Measurements from ENCODE around the gene HOXC9.

Gene HOXC9

DNA sequence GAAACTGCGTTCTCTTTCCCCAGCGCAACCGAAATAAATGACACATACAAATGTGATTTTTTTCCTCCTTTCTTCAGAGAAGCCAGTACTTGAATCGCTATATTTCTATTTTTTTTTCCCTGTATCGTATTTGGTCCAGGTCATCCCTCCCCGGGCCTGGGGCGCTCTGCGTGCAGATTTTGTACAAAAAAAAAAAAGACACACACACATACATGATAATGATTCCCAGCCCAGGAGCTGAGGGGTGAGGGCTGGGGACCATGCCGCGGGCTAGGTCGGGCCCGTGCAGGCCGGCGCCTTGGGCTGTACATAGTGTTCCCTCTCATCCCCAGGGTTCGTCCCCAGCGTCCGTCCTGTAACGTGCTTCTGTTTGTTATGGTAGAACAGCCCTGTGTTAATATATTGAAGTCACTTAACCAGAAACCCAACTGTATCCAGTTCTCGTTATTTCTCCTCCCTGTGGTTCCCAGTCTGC lies 3.0 kb downstream of the HOXC9 start:
- DNase-seq = no peak

- no peak for DNase-seq
Observed at GRCh38 chr12:54003625-54004024, 3.7 kb downstream of the HOXC9 start.

GRCh38 chr12:54004063-54004840 lies 4.3 kb downstream of the HOXC9 start:
- DNase-seq = no peak

DNA sequence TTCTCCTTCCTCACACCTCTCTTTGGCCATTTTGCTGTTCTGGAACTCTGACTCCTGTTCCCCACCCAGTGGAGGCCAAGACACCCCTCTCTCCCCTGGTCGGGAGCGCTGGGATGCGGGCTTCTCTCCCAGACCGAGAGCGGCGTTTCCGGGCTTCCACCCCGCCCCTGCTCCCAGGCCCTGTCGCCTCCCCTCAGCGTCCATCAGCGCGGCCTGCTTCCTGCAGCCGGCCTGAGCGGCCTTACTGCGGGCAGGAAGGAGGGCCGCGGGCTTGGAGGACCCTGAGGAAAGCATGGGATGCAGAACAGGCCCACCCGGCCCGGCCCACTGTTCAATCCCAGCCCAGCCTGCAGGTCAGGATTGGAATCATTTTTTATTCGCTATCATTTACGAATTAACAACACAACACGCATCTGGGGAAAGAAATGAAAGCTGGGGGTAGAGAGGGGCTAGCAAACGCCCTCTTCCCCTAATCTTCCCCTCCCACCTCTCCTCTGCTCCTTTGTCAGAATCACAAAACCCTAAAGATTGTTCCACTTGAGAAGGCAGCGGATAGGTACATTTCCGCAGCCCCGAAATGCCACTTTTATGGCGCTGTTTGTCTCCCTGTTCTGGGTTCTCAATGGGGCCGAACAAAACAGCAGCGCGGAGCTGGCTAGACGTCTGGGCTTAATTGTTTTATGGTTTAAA lies 5.0 kb downstream of the HOXC9 start:
- DNase-seq = no peak

- DNase-seq = no peak
Observed at GRCh38 chr12:54005531-54005852, 5.5 kb downstream of the HOXC9 start.

GRCh38 chr12:54005853-54006558 lies 6.0 kb downstream of the HOXC9 start:
- peak; percentile 77 for DNase-seq

GRCh38 chr12:54006559-54007220 lies 6.7 kb downstream of the HOXC9 start:
- DNase-seq = no peak

DNA sequence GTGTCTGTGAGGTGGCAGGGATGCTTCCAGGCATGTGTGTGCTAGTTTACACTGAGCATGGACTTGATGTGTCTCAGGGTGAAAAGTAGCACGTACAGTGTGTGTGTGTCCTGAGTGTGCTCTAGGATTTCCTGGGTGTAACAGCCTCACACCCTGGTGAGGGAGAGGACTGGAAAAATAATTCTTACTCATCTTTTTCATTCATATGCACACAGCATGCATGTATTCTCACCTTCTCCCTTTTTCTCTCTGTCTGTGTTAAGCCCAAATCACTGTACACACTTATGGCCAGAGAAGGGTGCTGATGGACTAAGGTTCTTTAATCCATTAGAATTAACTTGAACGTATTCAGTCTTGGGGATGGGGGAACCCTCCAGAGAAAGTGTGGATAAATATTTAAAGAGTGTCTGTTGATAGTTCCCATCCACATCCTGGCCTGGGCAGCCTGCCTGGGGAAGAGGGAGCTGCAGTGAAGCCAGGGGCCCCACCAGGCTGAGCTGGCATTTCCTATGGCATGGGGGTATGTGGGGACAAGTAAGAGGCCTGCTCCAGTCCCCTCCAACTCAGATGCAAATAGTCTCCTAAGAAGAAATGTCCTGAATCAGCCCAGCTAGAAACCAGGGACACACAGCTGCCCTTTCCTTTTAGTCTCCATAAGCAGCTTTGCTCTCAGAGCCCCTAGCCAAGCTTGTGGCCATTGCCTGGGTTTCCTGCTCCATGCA lies 7.7 kb downstream of the HOXC9 start:
- DNase-seq = no peak

GRCh38 chr12:54008260-54008552 lies 8.2 kb downstream of the HOXC9 start:
- no peak for DNase-seq

GRCh38 chr12:54009171-54010052 lies 9.5 kb downstream of the HOXC9 start:
- DNase-seq = no peak

- DNase-seq = no peak
Observed at GRCh38 chr12:54010053-54010971, 10.4 kb downstream of the HOXC9 start.

- no peak for DNase-seq
Observed at GRCh38 chr12:54010972-54011664, 11.2 kb downstream of the HOXC9 start.

DNA sequence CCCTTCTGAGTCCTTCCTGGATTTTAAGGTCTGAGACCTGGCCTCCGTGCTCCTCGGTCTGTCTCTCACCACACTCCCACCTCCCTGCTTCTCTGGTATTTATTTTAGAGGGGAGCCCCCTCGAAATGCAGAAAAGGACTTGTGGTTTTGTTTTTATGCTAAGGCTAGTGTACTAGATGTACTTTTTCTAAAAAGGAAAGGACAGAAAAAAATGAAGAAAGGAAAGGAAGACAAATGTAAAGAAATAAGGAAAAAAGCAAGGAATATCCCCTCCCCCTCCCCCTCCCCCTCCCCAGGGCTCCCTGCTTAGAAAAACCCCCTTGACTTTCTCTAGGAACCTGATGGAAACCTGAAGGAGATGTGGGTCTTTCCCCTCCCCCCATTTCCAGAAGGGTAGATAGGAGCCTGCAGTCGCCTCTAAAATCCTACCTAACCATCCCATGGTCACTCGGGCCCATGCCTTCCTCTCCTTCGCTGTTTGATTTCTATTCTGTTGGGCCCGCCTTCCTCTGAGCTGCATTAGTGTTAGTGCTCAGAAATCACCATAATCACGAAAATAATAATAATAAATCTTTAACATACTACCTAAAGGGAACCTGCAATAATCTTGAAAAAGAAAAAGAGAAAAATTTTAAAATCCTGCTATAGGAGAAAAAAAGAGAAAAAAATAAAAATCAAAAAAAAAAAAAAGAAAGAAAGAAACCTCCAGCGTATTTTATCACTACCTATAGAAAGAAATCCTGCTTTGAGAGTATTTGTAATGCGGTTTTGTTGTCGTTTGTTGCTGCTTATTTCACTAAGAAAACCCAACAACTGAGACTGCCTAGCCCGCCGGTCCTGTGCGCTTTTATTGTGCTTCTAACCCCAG lies 11.9 kb downstream of the HOXC9 start:
- no peak for DNase-seq

DNA sequence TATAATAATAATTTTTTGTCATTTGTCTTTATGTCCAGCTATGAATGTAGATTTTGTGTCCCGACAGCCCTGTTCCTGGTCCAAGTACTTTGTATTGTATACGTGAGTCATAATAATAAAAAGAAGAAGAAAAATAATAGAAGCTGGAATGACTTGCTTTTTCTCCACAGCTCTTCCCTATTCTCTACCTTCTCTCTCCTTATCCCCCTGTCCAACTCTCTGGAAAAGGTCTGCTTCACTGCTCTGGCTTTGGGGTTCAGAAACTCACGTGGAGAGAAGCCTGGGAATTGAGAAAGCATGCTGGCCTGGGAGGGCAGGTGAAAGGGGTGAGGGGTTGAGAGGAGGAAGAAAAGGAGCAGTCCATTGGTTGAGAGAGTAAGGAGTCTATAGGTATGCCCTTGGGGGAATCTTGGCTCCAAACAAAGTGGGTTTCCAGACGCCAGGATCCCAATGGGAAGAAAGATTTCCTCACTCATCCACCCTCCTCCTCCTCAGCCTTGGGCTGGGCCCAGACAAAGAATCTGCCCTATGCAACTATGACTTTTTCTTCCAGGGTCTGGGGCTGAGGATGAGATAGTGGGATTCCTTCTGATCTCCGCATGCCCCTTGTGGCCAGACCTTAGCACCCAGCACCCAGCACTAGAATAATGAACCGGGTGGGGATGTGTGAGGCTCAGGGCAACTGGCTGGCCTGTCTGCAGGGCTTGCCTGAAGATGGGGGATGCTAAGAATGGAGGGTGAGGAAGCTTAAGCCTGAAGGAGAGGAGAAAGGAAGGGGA lies 12.9 kb downstream of the HOXC9 start:
- DNase-seq = no peak

DNA sequence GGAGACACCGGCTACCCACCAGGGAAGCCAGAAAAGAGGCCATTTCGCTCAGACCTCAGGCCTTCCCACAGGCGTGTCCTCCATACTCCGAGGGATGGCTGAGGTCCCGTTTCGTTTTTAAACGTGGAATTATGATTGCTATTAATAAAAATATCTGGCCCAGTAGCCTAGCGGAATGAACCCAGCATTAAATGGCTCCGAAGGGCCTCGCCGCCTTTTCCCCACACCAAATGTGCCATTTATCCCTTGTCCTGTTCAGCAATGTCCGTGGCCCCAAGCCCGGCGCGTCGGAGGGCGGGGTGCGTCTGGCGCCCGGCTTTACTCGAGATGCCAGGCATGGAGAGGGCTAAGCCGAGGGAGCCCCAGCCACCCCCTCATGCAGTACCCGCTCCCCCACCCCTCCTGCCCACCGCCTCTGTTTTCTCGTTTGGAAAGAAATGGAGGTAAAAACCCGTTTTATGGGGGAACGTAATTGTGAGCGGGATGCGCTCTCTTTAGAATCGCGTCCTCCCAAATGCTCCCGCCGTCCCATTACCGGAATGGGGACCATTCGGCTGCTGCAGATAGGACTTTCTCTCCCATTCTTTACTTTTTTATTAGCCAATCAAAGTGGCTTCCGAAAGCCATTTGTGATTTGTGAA lies 14.5 kb downstream of the HOXC9 start:
- no peak for DNase-seq

GRCh38 chr12:54015018-54015931 lies 15.3 kb downstream of the HOXC9 start:
- no peak for DNase-seq

DNA sequence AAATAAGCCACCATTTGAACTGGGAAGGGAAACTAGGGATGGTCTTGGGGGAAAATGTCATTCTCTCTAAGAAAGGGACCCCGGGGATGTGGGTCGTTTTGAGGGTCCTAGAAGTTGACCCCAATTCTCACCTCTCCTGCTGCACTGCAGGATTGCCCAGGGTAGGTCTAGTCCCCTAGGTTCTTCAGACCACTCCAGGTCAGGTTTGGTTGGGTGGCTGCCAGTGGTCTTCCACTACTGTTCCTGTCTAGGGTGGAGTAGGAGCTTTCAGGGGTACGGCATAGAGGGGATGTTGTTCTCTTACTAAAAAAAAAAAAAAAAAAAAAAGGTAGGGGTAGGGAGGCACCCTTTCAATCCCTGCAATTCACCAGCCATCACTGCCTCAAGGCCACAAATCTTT lies 16.1 kb downstream of the HOXC9 start:
- DNase-seq = no peak

Measured in CD4-positive, alpha-beta T cell treated with Interleukin-4 for 4 hours (primary cell).